HG02623 (cell line): ENCODE measurements around the gene PRRT4.

Experiments used
- ATAC-seq: cut with Tn5 transposase; IDR thresholded peaks from one replicate; pipeline ENCODE4 v1.9.1; 2021; ENCODE audit warnings: moderate library complexity; ENCODE audit not compliant: unreplicated experiment

Gene PRRT4

GRCh38 chr7:128376077-128376476 is 14.6 kb upstream of the PRRT4 start:
- no peak for ATAC-seq

GRCh38 chr7:128374041-128374440 is 12.6 kb upstream of the PRRT4 start:
- ATAC-seq = no peak

GRCh38 chr7:128373606-128374005 is 12.1 kb upstream of the PRRT4 start:
- ATAC-seq = no peak

GRCh38 chr7:128370491-128370890 is 9.0 kb upstream of the PRRT4 start:
- no peak for ATAC-seq

GRCh38 chr7:128366986-128367385 is 5.5 kb upstream of the PRRT4 start:
- ATAC-seq = no peak

- ATAC-seq = no peak
Observed at GRCh38 chr7:128366300-128366699, 4.8 kb upstream of the PRRT4 start.

GRCh38 chr7:128365432-128365831 is 3.9 kb upstream of the PRRT4 start:
- ATAC-seq = no peak

GRCh38 chr7:128364166-128364870 is 2.8 kb upstream of the PRRT4 start:
- ATAC-seq = no peak

- no peak for ATAC-seq
Observed at GRCh38 chr7:128363261-128363721, 1.8 kb upstream of the PRRT4 start.

- no peak for ATAC-seq
Observed at GRCh38 chr7:128362670-128363069, 1.2 kb upstream of the PRRT4 start.

- no peak for ATAC-seq
Observed at GRCh38 chr7:128360359-128360678, 1.2 kb downstream of the PRRT4 start.

- no peak for ATAC-seq
Observed at GRCh38 chr7:128359939-128360338, 1.6 kb downstream of the PRRT4 start.

GRCh38 chr7:128359336-128359735 is 2.2 kb downstream of the PRRT4 start:
- no peak for ATAC-seq

- ATAC-seq = no peak
Observed at GRCh38 chr7:128358233-128358632, 3.3 kb downstream of the PRRT4 start.

GRCh38 chr7:128357217-128357613 is 4.3 kb downstream of the PRRT4 start:
- no peak for ATAC-seq

- no peak for ATAC-seq
Observed at GRCh38 chr7:128356546-128357216, 4.8 kb downstream of the PRRT4 start.

GRCh38 chr7:128353610-128354009 is 7.9 kb downstream of the PRRT4 start:
- ATAC-seq = no peak

GRCh38 chr7:128353189-128353588 is 8.3 kb downstream of the PRRT4 start:
- ATAC-seq = no peak

- no peak for ATAC-seq
Observed at GRCh38 chr7:128352636-128353035, 8.9 kb downstream of the PRRT4 start.

GRCh38 chr7:128352153-128352537 is 9.3 kb downstream of the PRRT4 start:
- ATAC-seq = no peak

- no peak for ATAC-seq
Observed at GRCh38 chr7:128351296-128352152, 10.0 kb downstream of the PRRT4 start.
